Measurements from ENCODE around the gene MOGAT2. TPM values are rescaled to one million over a fixed set of nuclear protein-coding genes. Genes with fewer than 3 reads are reported as not detected.

The MOGAT2 gene
- total and polyA plus RNA-seq, 2 of the 4 experiments (the other 2 are of a cell fraction), result not detected

DNA sequence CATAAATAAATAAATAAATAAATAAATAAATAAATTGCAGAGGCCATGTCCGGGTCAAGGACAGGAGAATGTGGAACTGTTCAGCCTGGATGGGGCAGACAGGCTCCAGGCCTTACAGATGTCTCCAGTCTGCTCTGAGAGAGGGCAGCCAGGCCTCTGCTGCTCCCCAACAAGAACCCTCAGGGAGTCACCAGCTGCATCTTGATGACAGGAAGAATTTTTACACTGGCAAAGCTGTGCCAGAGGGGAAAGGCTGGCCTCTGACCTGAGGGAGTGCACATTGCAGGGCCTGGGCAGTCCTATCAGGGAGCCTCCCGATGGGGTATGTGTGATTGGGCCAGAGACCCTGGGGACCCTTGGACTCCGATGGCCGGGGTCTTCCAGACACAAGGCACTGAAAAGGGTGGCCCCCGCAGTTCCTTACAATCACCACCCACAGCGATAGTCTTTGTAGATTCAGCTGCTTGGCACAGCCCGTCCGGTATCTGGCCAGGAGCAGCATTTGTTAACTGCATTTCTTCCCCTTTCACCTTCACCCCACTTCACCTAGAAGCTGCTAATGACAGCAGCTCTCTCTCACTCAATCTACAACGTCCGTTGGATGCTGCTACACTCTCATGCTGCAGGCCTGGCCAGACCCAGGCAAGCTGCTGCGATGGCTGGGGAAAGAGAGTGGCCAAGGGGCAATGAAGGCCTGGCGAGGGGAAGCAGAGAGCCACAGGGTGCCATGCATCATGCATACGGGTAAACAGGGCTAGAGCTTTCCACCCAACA is 8.1 kb downstream of the MOGAT2 start:
- TF ChIP-seq RCOR1 (IDR thresholded peaks at IDR 0.05; ENCODE audit: insufficient replicate concordance, low read length) (no peak), BHLHE40 (IDR thresholded peaks at IDR 0.05; ENCODE audit: low read depth, low read length) (no peak), CHD1 (IDR thresholded peaks at IDR 0.05; ENCODE audit: low read depth, low read length) (no peak), RAD21 (IDR thresholded peaks at IDR 0.05; ENCODE audit: low read length) (no peak)
- POLR2A ChIA-PET (ENCODE audit: unreplicated experiment), result no interaction called here
- H4K8ac ChIP-seq (ENCODE audit: low read depth in 2 of 2, low read length in 2 of 2), result no peak overlapping the region
- no peak overlapping the region for H2BK120ac ChIP-seq (ENCODE audit: low read depth, low read length)
- dilution Hi-C loops (cut with HindIII; ENCODE audit: low sequenced_read_pairs, unreplicated experiment), result no loop called here
- no peaks in the 10 kb centered on the region for H3K79me1 ChIP-seq (ENCODE audit: low read depth in 1 of 2, low read length in 2 of 2)
- H3K4me3 ChIP-seq (ENCODE audit: insufficient read depth, low read depth, low read length), result no peak overlapping the region
- CTCF ChIA-PET, result no interaction called here
- no peak overlapping the region for H2BK20ac ChIP-seq (ENCODE audit: low read depth, low read length)
- no peak overlapping the region for H3K9ac ChIP-seq (ENCODE audit: low read depth, low read length)
- H2BK5ac ChIP-seq (ENCODE audit: low read depth, low read length, poor library complexity, severe bottlenecking), result no peak overlapping the region
- peak overlapping the region; percentile 49 for H2AFZ ChIP-seq (replicated peaks; ENCODE audit: low read length, poor library complexity)
- no peak overlapping the region for H3K27ac ChIP-seq (ENCODE audit: insufficient read depth, low read length)
- H3K9me3 ChIP-seq (ENCODE audit: control insufficient read depth, insufficient read depth, low read length), result no peaks in the 10 kb centered on the region
- peak overlapping the region; percentile 37 for H2AK9ac ChIP-seq (replicated peaks; ENCODE audit: low read depth, low read length, poor library complexity)
- no peaks in the 10 kb centered on the region for H3K36me3 ChIP-seq (ENCODE audit: control insufficient read depth, insufficient read depth, low read length)
- peaks cover 29% of the 10 kb centered on the region for H3K27me3 ChIP-seq (ENCODE audit: control insufficient read depth, insufficient read depth, low read length)
- WGBS, 2 experiments (ENCODE audit: extremely low coverage in 2 of 2, insufficient read length in 1 of 2), result 64% methylated on average over 5 of the region's 13 CpGs; no CpG with 5 or more reads in 1 of the 2 experiments
- H3K56ac ChIP-seq (ENCODE audit: extremely low read depth, insufficient read depth, low read length), result no peak overlapping the region
- no TSS peak for BruUV-seq (replicated peaks)
- intact Hi-C loops (cut with micrococcal nuclease), result no loop called here
- no peaks in the 10 kb centered on the region for H3K9me1 ChIP-seq (ENCODE audit: insufficient read depth, low read length)
- H3K14ac ChIP-seq (replicated peaks; ENCODE audit: low read depth, low read length), result no peak overlapping the region
- H3K4me1 ChIP-seq (ENCODE audit: control insufficient read depth, insufficient read depth, low read length), result no peaks in the 10 kb centered on the region
- H3K4ac ChIP-seq (ENCODE audit: low read depth, low read length), result no peak overlapping the region
- DNase-seq, result no peak
- H3K4me2 ChIP-seq (ENCODE audit: low read depth, low read length), result no peak overlapping the region
- ATAC-seq (ENCODE audit: low read depth), result no peak
- no peak overlapping the region for H2BK15ac ChIP-seq (ENCODE audit: low read depth, low read length)
- H2AK5ac ChIP-seq (ENCODE audit: low read depth, low read length), result no peak overlapping the region
- no peak overlapping the region for H3K23ac ChIP-seq (ENCODE audit: low read depth, low read length)
- H4K5ac ChIP-seq (ENCODE audit: low read depth, low read length), result no peak overlapping the region
- H4K20me1 ChIP-seq (ENCODE audit: insufficient read depth, low read length), result no peaks in the 10 kb centered on the region
- no peak overlapping the region for H3K18ac ChIP-seq (ENCODE audit: low read depth, low read length)
- in situ Hi-C loops (cut with MboI; ENCODE audit: low sequenced_read_pairs), result no loop called here
- H4K91ac ChIP-seq (ENCODE audit: insufficient read depth, low read depth, low read length), result no peak overlapping the region
